Measurements from ENCODE around the gene TRERF1. TPM values are rescaled to one million over a fixed set of nuclear protein-coding genes. Genes with fewer than 3 reads are reported as not detected.

The TRERF1 gene
- total RNA-seq, 1 donor from 2014 or later: 3.8 TPM

GRCh38 chr6:42419490-42420280 is 32.0 kb downstream of the TRERF1 start:
- TF ChIP-seq CTCF (IDR thresholded peaks at IDR 0.05): no peak
- no peaks in the 10 kb centered on the region for H3K4me1 ChIP-seq
- H3K27ac ChIP-seq: no peak overlapping the region
- intact Hi-C loops (cut with DNase I): no loop called here
- ATAC-seq (no peak), DNase-seq (no peak)
- no peak overlapping the region for H3K4me3 ChIP-seq
- no peaks in the 10 kb centered on the region for H3K9me3 ChIP-seq
- H3K27me3 ChIP-seq: no peaks in the 10 kb centered on the region
- no peaks in the 10 kb centered on the region for H3K36me3 ChIP-seq

DNA sequence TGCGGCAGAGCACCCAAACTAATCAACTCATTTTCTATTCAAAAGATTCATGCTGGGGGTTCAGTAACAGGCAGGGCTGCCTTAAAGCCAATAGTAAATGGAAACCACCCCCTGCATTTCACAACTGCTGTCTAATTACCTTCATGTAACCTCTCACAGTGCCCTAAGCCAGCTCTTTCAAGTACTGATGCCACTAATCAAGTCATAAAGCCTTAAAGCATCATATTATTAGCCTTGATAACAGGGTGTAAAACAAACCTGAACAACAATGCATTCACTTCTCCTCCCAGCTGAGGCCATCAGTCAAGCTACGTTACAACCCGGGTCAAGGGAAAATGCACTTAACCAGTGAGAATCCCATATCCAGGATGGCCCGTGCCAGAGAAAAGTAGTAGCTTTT is 33.0 kb downstream of the TRERF1 start:
- intact Hi-C loops (cut with DNase I): no loop called here
- Histone ChIP-seq H3K4me1 (no peaks in the 10 kb centered on the region), H3K36me3 (no peaks in the 10 kb centered on the region), H3K27me3 (no peaks in the 10 kb centered on the region), H3K4me3 (no peak overlapping the region), H3K27ac (no peak overlapping the region), H3K9me3 (no peaks in the 10 kb centered on the region)
- ATAC-seq (no peak), DNase-seq (no peak)
- TF ChIP-seq CTCF (IDR thresholded peaks at IDR 0.05): no peak

- ATAC-seq: peak; percentile 54
- Histone ChIP-seq H3K4me1 (no peaks in the 10 kb centered on the region), H3K27me3 (no peaks in the 10 kb centered on the region), H3K9me3 (no peaks in the 10 kb centered on the region), H3K4me3 (no peak overlapping the region), H3K36me3 (no peaks in the 10 kb centered on the region), H3K27ac (no peak overlapping the region)
- intact Hi-C loops (cut with DNase I): no loop called here
- TF ChIP-seq CTCF (IDR thresholded peaks at IDR 0.05): no peak
- no peak for DNase-seq
Measured at GRCh38 chr6:42417641-42418112, 34.0 kb downstream of the TRERF1 start.

GRCh38 chr6:42411406-42411805 is 40.3 kb downstream of the TRERF1 start:
- Histone ChIP-seq H3K4me3 (no peak overlapping the region), H3K27me3 (no peaks in the 10 kb centered on the region), H3K4me1 (peaks cover 2% of the 10 kb centered on the region), H3K36me3 (no peaks in the 10 kb centered on the region), H3K27ac (no peak overlapping the region), H3K9me3 (no peaks in the 10 kb centered on the region)
- ATAC-seq (no peak), DNase-seq (no peak)
- TF ChIP-seq CTCF (IDR thresholded peaks at IDR 0.05): no peak
- intact Hi-C loops (cut with DNase I): no loop called here

DNA sequence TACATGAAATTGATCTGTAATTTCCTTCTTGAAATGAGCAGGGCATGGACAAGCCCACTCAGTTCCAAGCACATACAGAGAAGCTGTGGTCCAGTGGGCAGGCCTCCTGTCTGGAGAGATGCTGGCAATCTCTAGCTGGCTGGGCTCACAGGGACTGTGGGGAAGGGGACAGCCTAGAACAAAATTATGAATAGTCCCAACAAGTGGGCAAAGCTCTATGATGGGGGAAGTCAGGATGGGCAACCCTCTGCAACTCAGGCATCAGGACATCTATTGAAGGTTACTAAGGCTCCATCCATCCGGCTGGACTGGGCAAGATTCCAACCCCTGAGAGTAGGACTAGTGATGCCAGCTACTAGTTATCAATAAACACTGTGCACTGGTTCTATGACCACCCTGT is 40.9 kb downstream of the TRERF1 start:
- H3K4me3 ChIP-seq: no peak overlapping the region
- H3K27ac ChIP-seq: no peak overlapping the region
- no peaks in the 10 kb centered on the region for H3K9me3 ChIP-seq
- ATAC-seq (no peak), DNase-seq (no peak)
- no peaks in the 10 kb centered on the region for H3K27me3 ChIP-seq
- peaks cover 3% of the 10 kb centered on the region for H3K4me1 ChIP-seq
- TF ChIP-seq CTCF (IDR thresholded peaks at IDR 0.05): no peak
- intact Hi-C loops (cut with DNase I): no loop called here
- H3K36me3 ChIP-seq: no peaks in the 10 kb centered on the region

Data from upper lobe of right lung (tissue), 1 donor.